Skeletal muscle satellite cell (primary cell): ENCODE data around the gene DENND6B.
A peak's percentile ranks its signal among the peaks of the same experiment; 100 is the strongest.

Source experiments
- H3K27me3 ChIP-seq: 2 replicates; pipeline ENCODE4 v1.7.0; 2013; ENCODE audit warnings: low read length; ENCODE audit not compliant: control insufficient read depth, insufficient read depth
- H3K36me3 ChIP-seq: 2 replicates; pipeline ENCODE4 v1.7.0; 2013; ENCODE audit warnings: mild to moderate bottlenecking, control low read depth, low read length; ENCODE audit not compliant: insufficient read depth
- H3K4me1 ChIP-seq: 2 replicates; pipeline ENCODE4 v1.7.0; 2013; ENCODE audit warnings: low read length; ENCODE audit not compliant: control insufficient read depth, insufficient read depth
- H3K4me2 ChIP-seq: 2 replicates; pipeline ENCODE4 v1.7.0; 2013; ENCODE audit warnings: mild to moderate bottlenecking, low read length
- H3K4me3 ChIP-seq: 2 replicates; pipeline ENCODE4 v1.7.0; 2013; ENCODE audit warnings: low read length
- H3K9ac ChIP-seq: 2 replicates; pipeline ENCODE4 v1.7.0; 2013; ENCODE audit warnings: mild to moderate bottlenecking, low read depth, low read length, moderate library complexity
- H3K9me3 ChIP-seq: replicated peaks from 2 replicates; pipeline ENCODE4 v1.7.0; 2013; ENCODE audit warnings: mild to moderate bottlenecking, control low read depth, low read length

Gene DENND6B

GRCh38 chr22:50270666-50271394, 56.0 kb downstream of the DENND6B start:
- Histone ChIP-seq H3K9me3 (no peaks in the 10 kb centered on the region), H3K27me3 (no peaks in the 10 kb centered on the region), H3K4me2 (peak overlapping the region; percentile 96), H3K9ac (peak overlapping the region; percentile 59), H3K36me3 (peaks cover 21% of the 10 kb centered on the region), H3K4me1 (peaks cover 25% of the 10 kb centered on the region), H3K4me3 (peak overlapping the region; percentile 69)

- H3K9me3 ChIP-seq, result no peaks in the 10 kb centered on the region
- H3K4me1 ChIP-seq, result peaks cover 25% of the 10 kb centered on the region
- H3K4me2 ChIP-seq, result peak within 1 kb of the TSS; percentile 96
- peak within 1 kb of the TSS; percentile 69 for H3K4me3 ChIP-seq
- H3K9ac ChIP-seq, result peak within 1 kb of the TSS; percentile 59
- peaks cover 14% of the 10 kb centered on the region for H3K36me3 ChIP-seq
- H3K27me3 ChIP-seq, result no peaks in the 10 kb centered on the region
These were observed 56.7 kb downstream of the DENND6B start, which contains the start of gene MAPK11 for GRCh38 chr22:50269970-50270665. TSS of gene MAPK11 (minus strand) at chr22:50270380. CDS start at chr22:50270292, 88 bp downstream.

GRCh38 chr22:50269573-50269969, 57.2 kb downstream of the DENND6B start:
- H3K36me3 ChIP-seq, result peaks cover 10% of the 10 kb centered on the region
- peak overlapping the region; percentile 96 for H3K4me2 ChIP-seq
- no peaks in the 10 kb centered on the region for H3K9me3 ChIP-seq
- peaks cover 25% of the 10 kb centered on the region for H3K4me1 ChIP-seq
- no peak overlapping the region for H3K9ac ChIP-seq
- no peaks in the 10 kb centered on the region for H3K27me3 ChIP-seq
- H3K4me3 ChIP-seq, result peak overlapping the region; percentile 67

- H3K9ac ChIP-seq, result no peak overlapping the region
These were observed 58.1 kb downstream of the DENND6B start for GRCh38 chr22:50268655-50269113.

GRCh38 chr22:50267591-50268390, 59.0 kb downstream of the DENND6B start:
- Histone ChIP-seq H3K36me3 (peaks cover 3% of the 10 kb centered on the region), H3K4me1 (peaks cover 29% of the 10 kb centered on the region), H3K27me3 (no peaks in the 10 kb centered on the region), H3K4me3 (peak overlapping the region; percentile 61), H3K9me3 (no peaks in the 10 kb centered on the region), H3K4me2 (peak overlapping the region; percentile 79), H3K9ac (no peak overlapping the region)

More at GRCh38 chr22:50268655-50269113, 58.1 kb downstream of the DENND6B start:
- Histone ChIP-seq H3K4me2 (no peak overlapping the region), H3K4me3 (no peak overlapping the region), H3K27me3 (no peaks in the 10 kb centered on the region), H3K36me3 (peaks cover 4% of the 10 kb centered on the region), H3K9me3 (no peaks in the 10 kb centered on the region), H3K4me1 (peaks cover 25% of the 10 kb centered on the region)

GRCh38 chr22:50266994-50267393, 59.8 kb downstream of the DENND6B start:
- no peaks in the 10 kb centered on the region for H3K27me3 ChIP-seq
- H3K4me1 ChIP-seq, result peaks cover 37% of the 10 kb centered on the region
- H3K9me3 ChIP-seq, result no peaks in the 10 kb centered on the region
- no peaks in the 10 kb centered on the region for H3K36me3 ChIP-seq
- peak overlapping the region; percentile 24 for H3K4me3 ChIP-seq
- H3K9ac ChIP-seq, result no peak overlapping the region
- H3K4me2 ChIP-seq, result peak overlapping the region; percentile 79

- no peak overlapping the region for H3K4me3 ChIP-seq
These were observed 61.7 kb downstream of the DENND6B start for GRCh38 chr22:50264946-50265669.

GRCh38 chr22:50264104-50264745, 62.6 kb downstream of the DENND6B start:
- H3K27me3 ChIP-seq, result no peaks in the 10 kb centered on the region
- H3K4me3 ChIP-seq, result no peak overlapping the region
- no peaks in the 10 kb centered on the region for H3K9me3 ChIP-seq
- H3K4me1 ChIP-seq, result peaks cover 38% of the 10 kb centered on the region
- no peaks in the 10 kb centered on the region for H3K36me3 ChIP-seq
- no peak overlapping the region for H3K9ac ChIP-seq
- H3K4me2 ChIP-seq, result no peak overlapping the region

More at GRCh38 chr22:50264946-50265669, 61.7 kb downstream of the DENND6B start:
- H3K27me3 ChIP-seq, result no peaks in the 10 kb centered on the region
- no peak overlapping the region for H3K9ac ChIP-seq
- H3K9me3 ChIP-seq, result no peaks in the 10 kb centered on the region
- no peaks in the 10 kb centered on the region for H3K36me3 ChIP-seq
- H3K4me2 ChIP-seq, result no peak overlapping the region
- H3K4me1 ChIP-seq, result peaks cover 33% of the 10 kb centered on the region

- H3K27me3 ChIP-seq, result no peaks in the 10 kb centered on the region
- no peak overlapping the region for H3K9ac ChIP-seq
- no peaks in the 10 kb centered on the region for H3K9me3 ChIP-seq
- no peak overlapping the region for H3K4me3 ChIP-seq
- H3K4me2 ChIP-seq, result no peak overlapping the region
- no peaks in the 10 kb centered on the region for H3K36me3 ChIP-seq
- peaks cover 43% of the 10 kb centered on the region for H3K4me1 ChIP-seq
These were observed 63.7 kb downstream of the DENND6B start for GRCh38 chr22:50262973-50263617.

- H3K4me3 ChIP-seq, result no peak overlapping the region
- no peaks in the 10 kb centered on the region for H3K9me3 ChIP-seq
- H3K9ac ChIP-seq, result no peak overlapping the region
- no peak overlapping the region for H3K4me2 ChIP-seq
- H3K36me3 ChIP-seq, result peaks cover 3% of the 10 kb centered on the region
- H3K4me1 ChIP-seq, result peaks cover 38% of the 10 kb centered on the region
- no peaks in the 10 kb centered on the region for H3K27me3 ChIP-seq
These were observed 64.3 kb downstream of the DENND6B start for GRCh38 chr22:50262460-50262911.
